ENCODE results near the gene TTYH1. TPM values are rescaled to one million over a fixed set of nuclear protein-coding genes. Genes with fewer than 3 reads are reported as not detected.

Gene TTYH1
- total and polyA plus RNA-seq, 2 of the 4 experiments (the other 2 are of a cell fraction): not detected

DNA sequence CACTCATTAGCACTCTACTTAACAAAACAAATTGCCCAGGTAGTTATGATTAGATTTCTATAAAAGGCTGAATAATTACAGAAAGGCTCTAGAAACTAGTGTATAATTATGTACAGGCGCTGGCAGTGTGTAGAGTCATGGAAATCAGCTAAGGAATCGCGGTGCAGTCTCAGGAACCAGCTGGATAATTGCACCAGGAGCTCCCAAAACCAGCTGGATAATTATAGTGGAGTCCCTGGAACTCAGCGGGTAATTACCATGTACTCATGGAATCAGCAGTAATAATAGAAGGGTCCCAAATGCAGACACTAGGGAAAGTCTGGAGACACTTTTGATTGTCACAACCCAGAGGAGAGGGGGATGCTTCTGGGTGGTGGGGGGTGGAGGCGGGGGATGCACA lies 23.2 kb upstream of the TTYH1 start:
- Histone ChIP-seq H3K56ac (ENCODE audit: extremely low read depth, insufficient read depth, low read length) (no peak overlapping the region), H3K9me1 (ENCODE audit: insufficient read depth, low read length) (no peaks in the 10 kb centered on the region), H3K4ac (ENCODE audit: low read depth, low read length) (no peak overlapping the region), H4K91ac (ENCODE audit: insufficient read depth, low read depth, low read length) (no peak overlapping the region), H2BK20ac (ENCODE audit: low read depth, low read length) (no peak overlapping the region), H4K20me1 (ENCODE audit: insufficient read depth, low read length) (no peaks in the 10 kb centered on the region), H3K27ac (ENCODE audit: insufficient read depth, low read length) (no peak overlapping the region), H3K4me1 (ENCODE audit: control insufficient read depth, insufficient read depth, low read length) (no peaks in the 10 kb centered on the region), H3K36me3 (ENCODE audit: control insufficient read depth, insufficient read depth, low read length) (no peaks in the 10 kb centered on the region), H2BK15ac (ENCODE audit: low read depth, low read length) (no peak overlapping the region), H2BK5ac (ENCODE audit: low read depth, low read length, poor library complexity, severe bottlenecking) (no peak overlapping the region), H2AK9ac (replicated peaks; ENCODE audit: low read depth, low read length, poor library complexity) (no peak overlapping the region), H2BK120ac (ENCODE audit: low read depth, low read length) (no peak overlapping the region), H3K4me3 (ENCODE audit: insufficient read depth, low read depth, low read length) (no peak overlapping the region), H3K27me3 (ENCODE audit: control insufficient read depth, insufficient read depth, low read length) (no peaks in the 10 kb centered on the region; the same call in 1 of the 2 replicates), H2AK5ac (ENCODE audit: low read depth, low read length) (no peak overlapping the region), H3K4me2 (ENCODE audit: low read depth, low read length) (no peak overlapping the region), H4K8ac (ENCODE audit: low read depth in 2 of 2, low read length in 2 of 2) (no peak overlapping the region), H2AFZ (replicated peaks; ENCODE audit: low read length, poor library complexity) (no peak overlapping the region), H3K9ac (ENCODE audit: low read depth, low read length) (no peak overlapping the region), H3K18ac (ENCODE audit: low read depth, low read length) (no peak overlapping the region), H3K79me1 (ENCODE audit: low read depth in 1 of 2, low read length in 2 of 2) (no peaks in the 10 kb centered on the region), H4K5ac (ENCODE audit: low read depth, low read length) (no peak overlapping the region), H3K23ac (ENCODE audit: low read depth, low read length) (no peak overlapping the region), H3K14ac (replicated peaks; ENCODE audit: low read depth, low read length) (no peak overlapping the region), H3K9me3 (ENCODE audit: control insufficient read depth, insufficient read depth, low read length) (no peaks in the 10 kb centered on the region)
- CTCF ChIA-PET: interaction anchor here (1.5 kb wide), 1 partner anchor 10 kb away, joined by 7 read pairs; no protein-coding TSS in a partner anchor
- dilution Hi-C loops (cut with HindIII; ENCODE audit: low sequenced_read_pairs, unreplicated experiment): no loop called here
- 46% methylated on average over 3 of the region's 5 CpGs; no CpG with 5 or more reads in 1 of the 2 experiments for WGBS, 2 experiments (ENCODE audit: extremely low coverage in 2 of 2, insufficient read length in 1 of 2)
- intact Hi-C loops (cut with micrococcal nuclease): no loop called here
- no peak for TF ChIP-seq MAFK (IDR thresholded peaks at IDR 0.05; ENCODE audit: low read depth, low read length)
- TF ChIP-seq BHLHE40 (IDR thresholded peaks at IDR 0.05; ENCODE audit: low read depth, low read length): no peak
- TF ChIP-seq ELK1 (IDR thresholded peaks at IDR 0.05; ENCODE audit: borderline replicate concordance, low read depth, low read length): no peak
- no peak for TF ChIP-seq RAD21 (IDR thresholded peaks at IDR 0.05; ENCODE audit: low read length)
- no peak for TF ChIP-seq CEBPB (IDR thresholded peaks at IDR 0.05; ENCODE audit: low read depth, low read length)
- TF ChIP-seq RCOR1 (IDR thresholded peaks at IDR 0.05; ENCODE audit: insufficient replicate concordance, low read length): no peak
- no peak for TF ChIP-seq NFE2L2 (IDR thresholded peaks at IDR 0.05; ENCODE audit: low read depth, low read length)
- no peak for TF ChIP-seq MAZ (IDR thresholded peaks at IDR 0.05; ENCODE audit: borderline replicate concordance, low read depth, low read length)
- TF ChIP-seq SMC3 (IDR thresholded peaks at IDR 0.05; ENCODE audit: low read depth, low read length): no peak
- no peak for TF ChIP-seq MXI1 (IDR thresholded peaks at IDR 0.05; ENCODE audit: borderline replicate concordance, low read depth, low read length)
- no peak for TF ChIP-seq CHD1 (IDR thresholded peaks at IDR 0.05; ENCODE audit: low read depth, low read length)
- TF ChIP-seq FOS (IDR thresholded peaks at IDR 0.05; ENCODE audit: low read depth, low read length): no peak
- no peak for TF ChIP-seq POLR2A (IDR thresholded peaks at IDR 0.05; ENCODE audit: low read depth, low read length)
- no peak for TF ChIP-seq CTCF (conservative IDR thresholded peaks at IDR 0.05; ENCODE audit: low read depth, low read length)
- no peak for TF ChIP-seq USF2 (IDR thresholded peaks at IDR 0.05; ENCODE audit: low read depth, low read length)
- no peak for TF ChIP-seq RFX5 (IDR thresholded peaks at IDR 0.05; ENCODE audit: low read depth, low read length)
- POLR2A ChIA-PET (ENCODE audit: unreplicated experiment): no interaction called here
- DNase-seq (no peak), ATAC-seq (ENCODE audit: low read depth) (no peak)
- in situ Hi-C loops (cut with MboI; ENCODE audit: low sequenced_read_pairs): no loop called here
- BruUV-seq (replicated peaks): no TSS peak

Measured in IMR-90 (cell line).